DMS79 (cell line): ENCODE measurements around the gene SHC4.
"Not testable (repeated sequence)": the region's sequence is repeated elsewhere in the genome, so short reads cannot be mapped to it uniquely, and the experiment has no call there.

Experiments
- DNase-seq: peaks from one replicate; lab custom pipeline; 2025; lab: John Stamatoyannopoulos, UW

SHC4 gene, protein sequence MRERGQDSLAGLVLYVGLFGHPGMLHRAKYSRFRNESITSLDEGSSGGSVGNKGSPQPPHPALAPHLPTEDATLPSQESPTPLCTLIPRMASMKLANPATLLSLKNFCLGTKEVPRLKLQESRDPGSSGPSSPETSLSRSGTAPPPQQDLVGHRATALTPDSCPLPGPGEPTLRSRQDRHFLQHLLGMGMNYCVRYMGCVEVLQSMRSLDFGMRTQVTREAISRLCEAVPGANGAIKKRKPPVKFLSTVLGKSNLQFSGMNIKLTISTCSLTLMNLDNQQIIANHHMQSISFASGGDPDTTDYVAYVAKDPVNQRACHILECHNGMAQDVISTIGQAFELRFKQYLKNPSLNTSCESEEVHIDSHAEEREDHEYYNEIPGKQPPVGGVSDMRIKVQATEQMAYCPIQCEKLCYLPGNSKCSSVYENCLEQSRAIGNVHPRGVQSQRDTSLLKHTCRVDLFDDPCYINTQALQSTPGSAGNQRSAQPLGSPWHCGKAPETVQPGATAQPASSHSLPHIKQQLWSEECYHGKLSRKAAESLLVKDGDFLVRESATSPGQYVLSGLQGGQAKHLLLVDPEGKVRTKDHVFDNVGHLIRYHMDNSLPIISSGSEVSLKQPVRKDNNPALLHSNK

DNA sequence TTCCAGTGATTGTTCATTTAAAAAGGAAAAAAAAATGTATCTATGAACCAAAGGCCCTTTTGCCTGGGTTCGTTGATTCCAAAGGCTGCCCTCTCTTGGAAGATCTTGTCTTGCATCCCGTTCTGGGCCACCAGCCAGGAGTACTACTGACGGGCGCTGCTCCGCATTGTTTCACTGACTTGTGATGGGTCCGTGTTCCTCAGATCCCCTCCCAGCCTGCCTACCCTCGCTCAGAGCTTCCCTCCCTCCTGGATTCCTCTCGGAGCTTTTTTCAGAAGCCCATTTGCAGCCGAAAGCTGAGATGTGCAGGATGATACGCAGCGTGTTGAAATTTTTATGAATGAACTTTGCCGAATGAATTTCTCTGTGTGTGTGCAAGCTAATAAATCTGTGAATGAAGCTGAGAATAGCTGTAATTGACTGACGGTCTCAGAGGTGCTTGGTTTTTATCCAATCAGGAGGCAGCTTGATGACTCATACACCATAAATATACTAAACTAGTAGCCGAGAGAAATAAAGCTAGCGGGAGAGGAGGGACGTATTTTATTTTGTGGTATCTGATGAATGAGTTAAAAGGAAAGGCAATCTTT, at the start of gene SHC4:
Gene SHC4, minus strand, starts transcription at position 396 of the 590 bp plus-strand sequence. CDS start 904 bp downstream, outside the sequence.
- DNase-seq: peak; percentile 21

DNA sequence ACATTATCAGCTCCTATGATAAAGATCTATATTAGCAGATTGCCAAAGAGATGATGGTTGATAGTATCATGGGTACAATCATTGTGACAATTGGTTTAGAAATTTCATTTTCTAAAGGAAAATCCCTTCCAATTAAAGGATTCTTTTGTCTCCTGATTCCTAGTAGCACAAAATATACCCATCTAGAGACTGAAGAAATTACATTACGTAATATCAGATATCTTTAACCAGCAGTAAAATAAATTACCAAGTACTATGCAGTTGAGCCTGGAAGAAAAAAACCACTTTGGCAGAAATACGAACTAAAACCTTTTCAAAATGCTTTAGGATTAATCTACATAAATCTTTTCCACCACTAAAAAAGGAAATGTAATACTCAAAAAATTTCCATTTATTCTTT, 35.6 kb upstream of the SHC4 start:
- DNase-seq: no peak

DNA sequence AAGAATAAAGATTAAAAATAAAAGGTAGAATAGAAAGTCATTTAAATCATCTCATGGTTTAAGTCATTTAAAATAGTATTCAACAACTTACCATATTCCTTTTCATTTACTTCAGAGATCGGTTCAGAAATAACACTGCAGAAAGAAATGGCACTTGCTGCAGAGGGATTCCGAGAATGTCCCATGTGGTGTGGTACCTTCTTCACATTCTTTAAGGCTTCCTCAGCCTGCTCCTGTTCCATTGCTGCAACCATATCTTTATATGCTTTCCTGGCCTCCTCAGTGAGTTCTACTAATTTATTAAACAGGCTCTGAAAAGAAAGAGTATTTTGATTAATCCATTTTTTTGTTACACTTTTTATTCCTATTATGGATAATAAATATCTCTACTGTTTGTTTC, 32.6 kb upstream of the SHC4 start:
- DNase-seq: no peak

DNA sequence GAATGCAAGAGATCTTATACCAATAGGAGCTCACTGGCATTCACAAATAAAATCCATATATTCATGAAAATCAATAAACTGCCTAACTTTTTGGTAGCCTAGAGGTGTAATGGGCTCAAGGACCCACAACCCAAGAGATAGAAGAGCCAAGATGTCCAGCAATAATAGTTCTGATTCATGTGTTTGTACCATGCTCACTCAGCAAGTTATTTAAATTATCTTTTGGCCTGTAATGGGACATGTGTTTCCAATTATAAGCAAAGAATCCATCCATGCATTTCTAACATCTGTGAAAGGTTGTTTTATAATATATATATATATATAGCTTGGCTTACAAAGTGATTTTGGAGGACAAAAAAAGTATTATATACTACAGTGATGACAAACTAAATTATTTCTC, 29.7 kb upstream of the SHC4 start:
- no peak for DNase-seq

DNA sequence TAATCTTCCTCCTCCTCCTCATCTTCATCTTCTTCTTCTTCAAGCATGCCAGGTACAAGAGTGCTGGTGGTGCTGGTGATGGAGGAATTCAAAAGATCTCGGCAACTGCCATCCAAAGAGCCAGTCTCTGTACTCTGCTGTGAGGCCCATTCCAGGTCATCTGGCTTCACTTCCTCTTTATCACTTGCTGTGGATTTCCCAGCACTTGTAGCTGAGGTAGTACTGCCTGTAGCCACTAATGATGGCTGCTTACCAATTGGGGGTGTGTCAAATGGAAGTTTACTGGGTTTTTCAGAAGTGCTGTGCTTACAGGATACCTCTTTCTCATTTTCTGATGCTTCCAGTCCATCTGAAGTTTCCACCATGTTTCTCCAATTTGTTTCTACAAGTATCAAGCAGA, 28.8 kb upstream of the SHC4 start:
- no peak for DNase-seq

DNA sequence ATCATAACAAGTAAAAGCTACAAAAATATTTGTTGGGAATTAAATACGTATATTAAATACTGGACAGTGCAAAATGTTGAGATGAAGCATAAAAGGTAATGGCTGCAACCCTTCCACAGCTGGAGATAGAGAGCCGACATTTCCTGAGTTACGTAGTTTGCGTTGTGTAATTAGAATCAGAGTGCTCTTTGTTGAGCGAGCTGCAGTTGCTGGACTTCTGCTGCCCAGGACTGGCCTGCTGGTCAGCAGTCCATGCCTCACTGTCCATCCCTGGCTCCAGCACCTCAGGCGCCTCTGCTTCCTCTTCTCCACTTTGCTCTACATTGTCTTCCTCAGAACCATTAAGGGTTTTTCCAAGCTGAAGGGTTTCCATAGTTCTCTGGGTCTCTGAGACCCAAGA, 28.4 kb upstream of the SHC4 start:
- DNase-seq: no peak

DNA sequence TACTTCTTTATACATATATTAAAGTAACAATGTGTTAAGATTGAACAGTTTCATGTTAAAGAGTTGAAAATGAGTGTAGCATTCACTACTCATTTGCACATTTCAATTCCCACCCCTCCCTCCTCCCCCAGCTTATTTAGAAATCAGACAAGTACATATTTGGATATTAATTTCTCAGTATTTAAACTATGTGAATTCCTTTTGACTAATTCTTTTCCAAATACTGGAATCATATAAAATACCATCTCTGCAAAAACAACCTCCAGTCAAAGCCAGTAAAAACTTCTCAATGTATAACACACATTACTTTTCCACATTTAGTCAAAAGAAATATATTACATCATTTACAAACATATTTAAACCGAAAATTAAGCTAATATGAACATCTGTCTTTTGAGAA, 25.5 kb upstream of the SHC4 start:
- DNase-seq: no peak

DNA sequence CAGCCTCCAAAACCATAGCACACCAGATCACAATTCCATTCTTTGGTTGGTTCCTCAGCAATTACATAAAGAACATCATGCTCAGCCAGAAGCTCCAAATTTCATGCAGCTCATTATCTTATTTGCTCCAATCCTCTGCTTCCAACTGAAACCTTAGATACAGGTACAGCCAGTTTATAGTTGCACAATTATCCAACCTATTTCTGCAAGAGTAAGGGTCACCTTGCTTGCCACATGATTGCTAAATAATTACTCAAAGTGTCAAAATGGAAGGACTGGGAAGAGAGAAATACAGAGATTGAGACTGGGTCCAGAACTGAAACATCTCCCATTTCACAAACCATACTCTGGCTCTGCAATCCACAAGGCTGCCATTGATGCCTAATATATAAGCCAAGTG, 23.4 kb upstream of the SHC4 start:
- no peak for DNase-seq

DNA sequence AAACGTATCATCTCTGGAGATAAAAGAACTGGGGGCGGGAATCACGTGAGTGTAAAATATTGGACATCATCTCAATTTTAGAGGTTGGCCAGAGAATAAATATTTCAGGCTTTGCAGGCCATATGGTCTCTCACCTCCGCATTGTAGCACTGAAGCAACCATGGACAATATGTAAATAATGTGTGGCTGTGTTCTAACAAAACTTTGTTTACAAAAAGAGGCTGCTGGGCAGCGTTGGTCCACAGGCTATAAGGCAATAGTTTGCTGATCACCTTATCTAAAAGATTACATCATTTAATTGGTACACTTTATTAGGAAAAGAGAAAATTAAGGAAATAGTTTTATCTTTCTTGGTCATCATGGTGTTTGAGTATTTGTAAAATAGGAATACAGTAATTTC, 22.5 kb upstream of the SHC4 start:
- no peak for DNase-seq

DNA sequence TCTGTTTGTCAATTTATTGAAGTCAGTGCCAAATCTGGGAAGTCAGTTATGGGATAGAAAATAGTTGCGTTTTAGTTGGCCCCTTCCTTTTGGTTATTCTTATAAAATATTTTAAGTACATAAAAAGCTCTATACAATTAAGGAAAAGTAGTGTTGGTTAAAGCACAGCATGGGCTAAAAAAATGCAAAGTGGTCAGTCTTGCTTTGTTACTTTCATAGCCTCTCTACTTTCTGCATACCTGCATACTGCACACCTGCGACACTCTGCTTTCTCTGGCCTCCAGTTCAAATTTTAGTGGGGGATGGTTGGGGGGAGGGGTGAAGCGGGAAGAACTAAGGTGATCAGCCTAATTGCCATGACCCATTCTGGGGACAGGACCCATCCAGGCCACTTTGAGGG, 21.8 kb upstream of the SHC4 start:
- DNase-seq: no peak

DNA sequence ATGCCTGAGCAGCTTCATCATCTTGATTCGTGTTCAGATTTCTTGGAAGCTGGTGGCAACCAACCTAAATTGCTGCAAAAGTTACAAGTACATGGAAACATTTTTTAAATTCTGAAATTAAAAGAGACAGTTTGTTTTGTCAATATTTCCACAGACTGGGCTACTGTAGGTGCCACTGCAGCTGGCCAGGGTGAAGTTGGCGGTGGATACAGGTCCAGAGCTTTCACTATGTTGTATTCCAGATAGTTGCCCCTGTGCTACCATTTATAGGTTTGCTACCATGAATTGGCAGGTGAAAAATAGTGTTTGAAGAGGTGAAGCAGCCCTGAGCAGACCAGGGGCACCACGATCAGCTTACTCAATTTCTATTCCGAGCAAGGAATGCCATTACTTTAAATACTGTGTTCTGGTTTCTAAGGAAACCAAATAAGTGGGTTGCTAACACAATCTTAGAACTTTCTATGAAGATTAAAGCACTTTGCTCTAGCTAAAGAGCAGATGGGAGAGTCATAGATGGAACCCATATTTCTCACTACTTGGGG, 21.2 kb upstream of the SHC4 start:
- no peak for DNase-seq

DNA sequence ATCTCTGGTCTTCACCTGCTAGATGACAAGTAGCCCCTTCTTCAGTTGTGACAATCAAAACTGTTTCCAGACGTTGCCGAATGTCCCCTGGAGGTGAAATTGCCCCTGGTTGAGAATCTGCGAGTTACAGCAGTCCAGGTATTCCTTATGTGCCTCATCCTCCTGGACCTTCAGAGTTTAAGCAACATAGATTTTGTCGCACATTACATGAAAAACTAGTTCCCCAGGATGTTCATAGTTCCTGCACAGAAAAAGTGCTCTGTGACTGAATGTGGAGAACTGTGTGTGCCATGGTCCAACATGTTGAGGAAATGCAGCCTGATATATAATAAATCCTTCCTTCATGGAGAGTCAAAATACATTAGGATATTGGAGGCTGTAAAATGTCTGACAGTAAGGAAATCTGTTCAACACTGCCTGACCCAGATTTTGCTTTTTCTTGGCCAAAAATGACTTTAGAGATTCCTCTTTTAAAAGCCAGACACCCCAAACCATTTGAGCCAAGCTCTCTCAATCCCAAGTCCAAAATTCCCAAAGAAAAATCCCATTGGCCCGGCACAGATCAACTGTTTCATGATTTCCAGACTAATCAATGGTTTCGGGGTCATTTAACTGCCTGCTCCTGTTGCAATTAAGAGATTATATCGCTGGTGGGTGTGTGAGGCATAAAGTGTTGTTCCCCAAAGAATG, 20.4 kb upstream of the SHC4 start:
- no peak for DNase-seq

DNA sequence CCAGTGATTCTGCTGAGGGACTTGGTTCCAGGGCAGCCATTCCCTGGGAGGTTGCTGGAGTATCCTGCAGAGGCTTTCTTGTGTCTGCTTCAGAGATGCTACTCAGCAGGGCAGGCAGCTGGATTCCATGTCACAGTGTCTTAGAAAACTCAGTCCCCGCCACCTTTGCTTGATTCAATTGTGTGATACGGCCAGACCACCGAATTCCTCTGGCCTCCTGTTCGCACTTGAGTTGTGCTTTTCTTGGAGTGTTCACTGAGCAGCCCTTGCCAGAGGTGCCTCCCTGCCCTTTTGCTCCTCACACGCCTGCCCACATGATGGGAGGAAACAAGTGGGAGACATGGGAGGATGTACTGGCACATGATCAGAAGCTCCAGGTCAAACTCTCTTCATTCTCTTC, 19.6 kb upstream of the SHC4 start:
- DNase-seq: no peak

DNA sequence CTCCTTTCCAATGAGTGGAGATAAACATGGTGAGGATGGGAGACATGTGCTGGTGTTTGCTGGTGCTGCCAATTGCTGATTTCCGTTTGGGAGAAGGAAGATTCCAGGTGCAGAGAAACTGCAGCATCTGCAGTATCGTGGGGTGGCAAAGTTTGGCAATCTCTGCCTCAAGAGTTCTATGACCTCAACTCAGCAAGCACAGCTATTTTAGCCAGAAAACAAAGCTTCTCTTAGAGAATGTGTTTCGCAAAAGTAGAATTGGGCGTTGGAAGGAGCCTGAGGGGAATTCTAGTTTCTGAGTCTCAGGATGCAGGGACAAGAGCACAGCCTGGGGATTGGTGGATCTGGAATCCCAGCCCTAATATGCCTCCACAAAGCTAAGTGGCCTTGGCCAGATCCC, 18.2 kb upstream of the SHC4 start:
- no peak for DNase-seq

DNA sequence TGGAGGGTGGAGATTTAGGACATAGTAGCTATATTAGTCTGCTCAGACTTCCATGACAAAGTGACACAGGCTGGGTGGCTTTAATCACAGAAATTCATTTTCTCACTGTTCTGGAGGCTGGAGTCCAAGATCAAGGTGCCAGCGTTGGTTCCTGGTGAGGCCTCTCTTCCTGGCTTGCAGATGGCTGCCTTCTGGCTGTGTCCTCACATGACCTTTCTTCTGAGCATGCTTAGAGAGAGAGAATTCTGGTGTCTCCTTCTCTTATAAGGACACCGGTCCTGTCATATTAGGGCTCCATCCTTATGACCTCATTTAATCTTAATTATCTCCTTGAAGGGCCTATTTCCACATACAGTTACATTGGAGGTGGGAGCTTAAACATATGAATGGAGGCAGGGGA, 14.9 kb upstream of the SHC4 start:
- DNase-seq: no peak

DNA sequence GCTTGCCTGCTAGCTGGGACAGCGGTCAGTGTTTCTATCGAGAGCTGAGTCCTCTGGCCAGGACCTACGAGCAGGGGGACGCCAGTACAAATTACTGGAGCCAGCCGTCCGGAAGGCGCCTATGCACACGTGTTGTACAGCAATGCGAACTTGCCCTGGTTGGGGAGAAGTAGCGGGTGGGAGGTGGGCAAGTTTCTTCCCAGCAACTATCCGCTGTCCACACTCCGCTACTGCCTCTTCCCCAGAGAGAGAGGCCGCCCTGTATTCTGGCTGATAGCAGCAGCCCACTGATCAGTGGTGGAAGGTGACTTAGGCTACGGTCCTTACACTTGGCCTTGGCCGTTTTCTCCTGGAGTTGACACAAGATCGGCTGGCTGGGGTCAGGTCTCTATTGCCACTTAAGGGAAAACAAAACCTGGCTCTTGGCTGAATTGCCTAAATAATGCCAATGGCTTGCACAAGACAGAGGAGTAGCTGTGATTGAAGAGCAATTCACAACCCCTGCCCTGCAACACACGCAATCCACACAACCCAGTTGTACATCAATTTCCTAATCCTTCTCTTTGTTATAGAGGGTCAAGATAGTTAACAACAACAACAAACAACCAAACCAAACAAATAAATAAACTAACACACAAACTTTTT, 12.8 kb upstream of the SHC4 start:
- DNase-seq: no peak

DNA sequence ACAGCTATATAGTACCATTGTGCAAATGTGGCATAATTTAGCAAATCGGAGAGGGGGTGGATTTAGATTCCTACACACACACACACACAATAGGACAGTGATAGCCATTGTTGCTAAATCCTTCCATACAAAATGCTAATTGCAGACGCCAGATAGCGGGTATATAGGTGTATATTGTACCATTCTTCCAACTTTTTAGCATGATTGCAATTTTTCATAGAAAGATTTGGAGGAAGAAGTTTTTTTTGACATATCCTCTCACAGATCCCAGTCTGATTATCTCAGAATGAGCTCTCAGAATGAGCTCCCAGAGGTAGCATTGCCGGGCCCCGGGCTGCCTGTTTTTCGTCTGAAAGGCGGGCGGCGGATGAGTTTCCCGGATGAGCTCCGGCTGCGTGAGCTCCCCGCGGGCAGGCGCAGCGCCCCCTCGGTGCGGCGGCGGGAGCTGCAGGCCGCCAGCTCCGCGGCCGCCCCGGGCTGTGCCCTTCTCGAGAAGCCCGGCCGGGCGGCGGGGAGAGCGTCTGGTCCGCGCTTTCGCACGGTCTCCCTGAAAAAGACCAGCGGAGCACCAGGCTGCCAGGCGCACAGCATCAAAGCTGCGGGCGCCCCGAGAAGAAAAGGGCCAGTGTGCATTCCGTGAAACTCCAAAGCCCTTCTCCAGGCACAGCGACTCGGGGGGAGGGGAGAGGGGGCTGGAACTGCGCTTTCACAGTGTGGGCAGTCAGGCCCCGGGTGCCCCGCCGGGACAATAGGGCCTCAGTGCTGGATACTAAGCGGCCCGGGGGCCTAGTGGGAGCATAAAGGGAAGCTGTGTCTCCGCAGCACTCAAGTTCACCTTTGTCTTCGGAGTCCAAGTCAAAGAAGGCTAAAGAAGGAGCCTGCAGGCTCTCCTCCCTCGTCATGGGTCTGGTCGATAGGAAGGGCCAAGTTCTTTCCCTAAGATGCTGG, 12.0 kb upstream of the SHC4 start:
- DNase-seq: peak; percentile 14

DNA sequence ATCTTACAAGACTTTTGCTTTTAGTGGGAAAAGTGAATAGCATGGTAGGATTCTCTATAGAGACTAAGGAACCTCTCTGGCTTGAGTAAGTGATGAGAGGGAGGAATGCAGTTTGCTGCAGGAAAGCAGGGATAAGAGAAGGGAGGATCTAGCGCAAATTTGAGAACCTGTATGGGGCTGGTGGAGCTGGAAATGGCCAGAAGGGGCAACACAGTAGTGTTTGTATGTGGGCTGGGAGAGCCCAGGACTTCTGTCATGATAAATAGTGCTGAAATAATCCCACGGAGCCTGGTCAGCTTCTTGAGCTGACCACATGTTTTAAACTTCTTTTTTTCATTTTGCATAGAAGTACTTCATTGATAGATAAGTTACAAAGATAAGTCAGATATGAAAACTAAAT, 11.2 kb upstream of the SHC4 start:
- no peak for DNase-seq

DNA sequence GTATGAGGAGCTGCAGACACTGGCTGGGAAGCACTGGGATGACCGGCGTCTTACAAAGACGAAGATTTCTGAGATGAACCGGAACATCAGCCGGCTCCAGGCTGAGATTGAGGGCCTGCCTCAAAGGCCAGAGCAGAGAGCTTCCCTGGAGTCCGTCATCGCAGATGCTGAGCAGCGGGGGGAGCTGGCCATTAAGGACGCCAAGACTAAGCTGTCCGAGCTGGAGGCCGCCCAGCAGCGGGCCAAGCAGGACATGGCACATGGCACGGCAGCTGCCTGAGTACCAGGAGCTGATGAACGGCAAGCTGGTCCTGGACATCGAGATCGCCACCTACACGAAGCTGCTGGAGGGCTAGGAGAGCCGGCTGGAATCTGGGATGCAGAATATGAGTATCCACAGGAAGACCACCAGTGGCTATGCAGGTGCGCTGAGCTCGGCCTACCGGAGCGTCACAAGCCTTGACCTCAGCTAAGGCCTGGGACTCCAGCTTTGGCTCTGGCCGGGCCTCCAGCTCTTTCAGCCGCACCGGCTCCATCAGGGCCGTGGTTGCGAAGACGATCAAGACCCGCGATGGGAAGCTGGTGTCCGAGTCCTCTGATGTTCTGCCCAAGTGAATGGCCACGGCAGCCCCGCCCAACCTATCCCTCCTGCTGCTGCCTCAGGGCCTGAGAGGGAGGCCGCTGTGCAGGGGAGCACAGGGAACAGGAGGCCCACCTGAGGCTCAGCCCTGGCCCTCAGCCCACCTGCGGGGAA, 9.2 kb upstream of the SHC4 start:
- no peak for DNase-seq

DNA sequence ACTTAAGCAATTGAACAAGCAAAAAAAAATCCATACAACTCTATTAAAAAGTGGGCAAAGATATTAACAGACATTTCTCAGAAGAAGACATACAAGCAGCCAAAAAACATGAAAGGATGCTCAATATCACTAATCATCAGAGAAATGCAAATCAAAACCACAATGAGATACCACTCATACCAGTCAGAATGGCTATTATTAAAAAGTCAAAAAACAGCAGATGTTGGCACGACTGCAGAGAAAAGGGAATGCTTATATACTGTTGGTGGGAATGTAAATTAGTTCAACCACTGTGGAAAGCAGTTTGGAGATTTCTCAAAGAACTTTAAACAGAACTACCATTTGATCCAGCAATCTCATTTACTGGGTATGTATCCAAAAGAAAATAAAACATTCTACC, 7.2 kb upstream of the SHC4 start:
- DNase-seq: not testable (repeated sequence)
